Anterior cingulate cortex (tissue), 58 donors: ENCODE data around the gene GSK3A.

ENCODE experiments used
- DNase-seq, 58 donors: peaks; one replicate each; lab custom pipeline; 2025; lab: John Stamatoyannopoulos, UW

The GSK3A gene

GRCh38 chr19:42206871-42207755 lies 35.3 kb downstream of the GSK3A start:
- DNase-seq = peak in 1 of 58 donors; percentile 18

- DNase-seq = no peak
These were observed 37.7 kb downstream of the GSK3A start for GRCh38 chr19:42204664-42205063.

GRCh38 chr19:42203700-42204099 lies 38.7 kb downstream of the GSK3A start:
- no peak for DNase-seq

- DNase-seq = no peak
These were observed 40.0 kb downstream of the GSK3A start for GRCh38 chr19:42202290-42202880.

- peak in 11 of 58 donors; percentile 3 to 45 (median 21) for DNase-seq
These were observed 40.7 kb downstream of the GSK3A start for GRCh38 chr19:42201489-42202289.

- no peak for DNase-seq
These were observed 42.2 kb downstream of the GSK3A start for GRCh38 chr19:42200116-42200715.

GRCh38 chr19:42199440-42200115 lies 42.8 kb downstream of the GSK3A start:
- DNase-seq = no peak

- no peak for DNase-seq
These were observed 43.5 kb downstream of the GSK3A start for GRCh38 chr19:42198676-42199439.

- no peak for DNase-seq
These were observed 45.0 kb downstream of the GSK3A start for GRCh38 chr19:42197375-42197817.

GRCh38 chr19:42196011-42197001 lies 46.1 kb downstream of the GSK3A start:
- DNase-seq = no peak

- DNase-seq = no peak
These were observed 48.7 kb downstream of the GSK3A start for GRCh38 chr19:42193706-42194105.

- DNase-seq = no peak
These were observed 49.1 kb downstream of the GSK3A start for GRCh38 chr19:42193294-42193693.

- no peak for DNase-seq
These were observed 50.5 kb downstream of the GSK3A start for GRCh38 chr19:42191855-42192254.

GRCh38 chr19:42191330-42191729 lies 51.1 kb downstream of the GSK3A start:
- DNase-seq = no peak

GRCh38 chr19:42189133-42189532 lies 53.3 kb downstream of the GSK3A start:
- DNase-seq = no peak

GRCh38 chr19:42188665-42189064 lies 53.7 kb downstream of the GSK3A start:
- no peak for DNase-seq

GRCh38 chr19:42185277-42185676 lies 57.1 kb downstream of the GSK3A start:
- no peak for DNase-seq

- peak in 55 of 58 donors; percentile 4 to 84 (median 58) for DNase-seq
These were observed 58.0 kb downstream of the GSK3A start for GRCh38 chr19:42184401-42184861.
